ENCODE data around the gene TBC1D24.
A peak's percentile ranks its signal among the peaks of the same experiment; 100 is the strongest.

Gene TBC1D24

DNA sequence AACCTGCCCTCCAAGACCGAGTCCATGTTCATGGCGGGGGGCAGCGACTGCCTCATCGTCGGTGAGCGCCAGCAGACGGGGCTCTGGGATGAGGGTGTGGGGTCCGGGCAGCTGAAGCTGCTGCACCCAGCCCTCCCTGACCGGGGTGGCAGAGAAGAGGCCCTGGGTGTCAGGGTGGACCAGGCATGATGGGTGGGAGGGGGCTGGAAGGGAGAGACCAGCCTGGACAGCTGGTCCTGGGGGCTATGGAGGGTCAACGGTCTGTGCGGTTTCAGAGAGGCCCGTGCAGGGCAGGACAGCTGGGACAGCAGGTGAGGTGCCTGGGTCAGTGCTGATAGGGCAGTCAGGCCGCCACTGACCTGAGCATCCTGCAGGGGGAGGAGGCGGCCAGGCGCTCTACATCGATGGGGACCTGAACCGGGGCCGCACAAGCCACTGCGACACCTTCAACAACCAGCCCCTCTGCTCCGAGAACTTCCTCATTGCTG, 25.5 kb downstream of the TBC1D24 start:
- DNase-seq = no peak

DNA sequence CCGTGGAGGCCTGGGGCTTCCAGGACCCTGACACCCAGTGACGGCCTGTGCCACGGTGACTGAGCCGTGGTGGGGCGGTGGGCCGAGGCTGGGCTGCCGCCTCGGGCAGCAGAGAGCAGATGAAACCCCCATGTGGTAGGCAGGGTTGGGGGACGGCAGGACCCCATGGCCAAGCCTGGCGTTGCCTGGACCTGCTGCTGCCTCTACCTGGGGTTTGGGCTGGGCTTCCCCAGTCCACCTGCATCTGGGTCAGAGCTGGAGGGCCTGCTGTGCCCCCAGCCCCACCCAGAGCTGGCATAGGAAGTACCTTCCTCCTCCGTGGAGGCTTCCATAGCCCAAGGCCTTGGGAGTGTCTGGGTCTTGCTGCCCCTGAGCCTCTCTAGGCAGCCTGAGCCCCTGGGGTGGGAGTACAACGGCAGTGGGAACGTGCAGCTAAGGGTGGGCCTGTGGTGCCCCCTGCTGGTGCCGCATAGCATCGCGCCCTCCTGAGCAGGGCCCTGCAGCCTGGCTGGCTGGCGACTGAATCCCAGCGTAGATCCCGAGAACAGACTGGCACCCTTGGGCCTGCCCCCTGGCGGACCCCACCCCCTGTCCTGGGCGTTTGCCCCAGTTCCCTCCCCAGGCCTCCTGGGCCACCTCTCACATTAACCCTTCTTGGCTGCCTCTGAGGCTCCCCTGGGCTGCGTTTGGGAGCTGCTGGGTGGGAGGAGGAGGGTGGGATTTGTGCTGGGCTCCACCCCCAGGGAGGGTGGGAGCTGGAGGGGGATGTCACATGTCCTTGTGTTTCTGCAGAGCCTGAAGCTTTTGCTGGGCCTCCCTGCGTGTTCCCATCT, 26.2 kb downstream of the TBC1D24 start:
- DNase-seq = peak; percentile 71

DNA sequence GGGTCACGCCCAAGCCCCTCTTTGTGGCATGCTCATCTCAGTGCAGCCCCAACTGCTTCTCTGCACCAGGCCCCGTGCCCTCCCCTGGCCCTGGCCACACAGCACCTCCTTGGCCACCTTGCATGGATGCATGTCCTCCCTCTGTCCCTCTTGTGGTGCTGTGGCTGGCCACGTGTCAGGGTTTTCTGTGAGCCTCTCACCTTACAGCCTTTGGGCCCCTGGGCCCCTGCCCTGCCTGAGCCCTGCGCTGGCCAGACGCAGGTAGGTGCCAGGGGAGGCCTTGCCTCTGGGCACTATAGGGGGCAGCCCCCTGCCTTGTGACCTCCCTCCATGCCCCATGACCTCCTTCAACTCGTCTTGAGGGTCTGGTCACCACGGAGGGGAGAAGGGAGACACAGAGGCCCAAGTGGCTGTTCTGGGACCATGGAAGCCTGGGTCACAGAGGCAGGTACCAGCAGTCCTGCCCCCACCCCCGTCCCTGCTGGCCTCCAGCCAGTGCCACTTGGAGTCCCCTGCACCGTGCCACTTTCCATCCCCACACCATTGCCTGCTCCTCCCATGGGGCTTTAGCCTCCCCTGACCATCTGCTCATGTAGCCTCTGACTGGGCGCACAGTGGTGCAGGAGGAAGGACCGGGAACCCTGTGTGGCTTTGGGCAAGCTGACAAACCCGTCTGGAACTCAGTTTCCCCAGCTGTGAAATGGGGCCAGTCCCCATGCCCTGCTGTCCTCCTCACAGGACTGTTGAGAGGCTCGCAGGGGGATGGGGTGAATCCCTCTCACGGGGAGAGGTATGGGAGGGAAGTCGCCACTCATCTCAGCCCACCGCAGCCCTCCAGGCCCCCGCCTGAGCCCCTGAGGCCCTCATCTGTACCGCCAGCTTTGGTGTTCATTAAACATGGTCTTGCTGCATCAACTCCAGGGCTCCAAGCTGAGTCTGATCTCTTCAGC, 27.3 kb downstream of the TBC1D24 start:
- no peak for DNase-seq

DNA sequence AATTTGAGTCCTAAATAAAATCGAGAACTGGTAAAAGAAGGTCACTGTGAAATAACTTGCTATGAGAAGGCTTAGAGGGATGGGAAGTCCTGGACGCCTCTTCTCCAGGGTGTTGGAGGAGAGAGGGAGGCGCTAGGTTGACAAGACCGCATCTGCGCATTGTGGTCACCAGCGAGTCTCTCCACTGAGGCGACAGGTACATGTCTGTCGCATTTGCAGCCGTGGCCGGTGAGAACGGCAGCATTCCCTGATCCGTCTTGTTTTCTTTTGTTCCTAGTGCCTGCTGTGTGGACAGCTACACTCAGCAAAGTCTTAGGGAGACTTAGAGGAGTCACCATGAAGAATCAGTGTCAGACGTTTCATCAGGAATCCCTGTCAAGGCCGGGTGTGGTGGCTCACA, 30.8 kb downstream of the TBC1D24 start:
- no peak for DNase-seq

DNA sequence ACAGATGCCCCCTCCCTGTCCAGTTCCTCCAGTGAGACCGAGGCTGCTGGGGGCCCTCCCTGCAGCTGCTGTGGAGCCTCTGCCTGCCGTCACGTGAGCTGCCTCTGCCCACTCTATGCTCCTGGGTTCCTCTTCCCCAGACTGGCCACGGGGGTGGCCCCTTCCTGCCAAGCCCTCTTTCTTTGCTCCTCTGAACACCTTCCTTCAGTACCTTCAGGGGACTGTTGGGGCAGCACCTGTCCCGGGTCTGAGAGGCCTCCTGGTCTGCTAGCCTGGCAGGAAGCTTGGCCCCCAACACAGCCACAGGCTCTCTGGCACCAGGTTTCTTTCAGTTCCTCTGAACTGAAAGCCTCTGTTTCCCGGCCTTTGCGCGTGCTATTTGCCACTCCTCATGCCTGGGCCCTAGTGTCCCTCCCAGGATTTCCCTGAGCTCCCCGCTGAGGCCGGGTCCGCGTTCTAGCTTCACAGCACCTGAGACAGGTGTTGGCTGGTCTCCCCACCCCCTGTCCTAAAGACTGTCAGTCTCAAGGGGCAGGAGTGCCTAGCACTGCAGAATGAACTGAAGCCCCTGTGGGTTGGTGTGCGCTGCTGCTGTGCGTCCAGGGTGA, 32.2 kb downstream of the TBC1D24 start:
- no peak for DNase-seq

DNA sequence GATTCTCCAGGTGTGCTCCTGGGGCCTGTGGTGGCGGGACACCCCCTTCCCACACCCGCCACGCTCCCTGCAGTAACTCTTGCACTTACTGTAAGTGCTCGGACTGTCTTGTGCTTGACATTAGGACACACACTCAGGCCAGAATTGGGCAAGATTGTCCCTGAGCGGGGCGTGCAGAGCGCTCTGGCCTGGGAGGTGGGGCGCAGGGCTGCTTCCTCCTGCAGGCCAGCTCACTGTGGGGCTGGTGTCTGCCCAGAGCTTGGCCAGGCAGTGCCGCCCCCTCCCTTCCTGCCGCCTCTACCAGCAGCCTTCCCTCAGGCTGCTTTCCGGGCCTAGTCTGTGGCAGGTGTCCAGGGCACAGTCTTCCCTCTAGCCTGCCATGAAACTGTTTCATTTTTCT, 32.7 kb downstream of the TBC1D24 start:
- DNase-seq = no peak

DNA sequence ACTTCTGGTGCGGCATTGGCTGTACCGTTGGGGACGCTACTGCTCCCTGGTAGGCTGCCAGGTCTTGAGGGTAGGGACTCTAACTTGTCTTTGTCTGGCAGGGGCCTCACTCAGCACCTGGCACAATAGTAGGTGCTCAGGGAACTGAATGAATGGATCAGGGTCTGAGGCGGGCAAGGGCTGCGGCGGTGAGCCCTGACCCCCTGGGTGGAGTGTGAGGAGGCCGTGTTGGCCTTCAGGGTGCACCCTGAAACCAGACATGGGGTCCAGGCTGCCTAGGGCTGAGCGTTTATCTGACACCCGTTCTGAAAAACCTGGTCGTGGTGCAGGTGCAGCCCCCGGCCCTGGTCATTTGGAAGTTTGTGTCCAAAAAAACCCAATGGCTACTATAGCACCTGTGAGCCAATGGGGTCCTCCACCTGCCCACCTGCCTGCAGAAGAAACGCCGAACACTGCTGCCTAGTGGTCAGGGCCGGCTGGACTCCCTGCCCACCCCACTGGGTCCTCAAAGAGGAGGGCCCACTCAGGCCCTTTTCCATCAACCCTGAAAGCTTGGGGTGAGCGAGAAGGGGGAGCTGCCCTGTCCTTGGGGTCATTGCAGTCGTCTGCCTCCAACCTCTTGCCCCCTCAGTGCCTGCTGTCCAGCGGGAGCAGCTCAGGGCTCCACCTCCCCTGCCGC, 33.9 kb downstream of the TBC1D24 start:
- DNase-seq = no peak

DNA sequence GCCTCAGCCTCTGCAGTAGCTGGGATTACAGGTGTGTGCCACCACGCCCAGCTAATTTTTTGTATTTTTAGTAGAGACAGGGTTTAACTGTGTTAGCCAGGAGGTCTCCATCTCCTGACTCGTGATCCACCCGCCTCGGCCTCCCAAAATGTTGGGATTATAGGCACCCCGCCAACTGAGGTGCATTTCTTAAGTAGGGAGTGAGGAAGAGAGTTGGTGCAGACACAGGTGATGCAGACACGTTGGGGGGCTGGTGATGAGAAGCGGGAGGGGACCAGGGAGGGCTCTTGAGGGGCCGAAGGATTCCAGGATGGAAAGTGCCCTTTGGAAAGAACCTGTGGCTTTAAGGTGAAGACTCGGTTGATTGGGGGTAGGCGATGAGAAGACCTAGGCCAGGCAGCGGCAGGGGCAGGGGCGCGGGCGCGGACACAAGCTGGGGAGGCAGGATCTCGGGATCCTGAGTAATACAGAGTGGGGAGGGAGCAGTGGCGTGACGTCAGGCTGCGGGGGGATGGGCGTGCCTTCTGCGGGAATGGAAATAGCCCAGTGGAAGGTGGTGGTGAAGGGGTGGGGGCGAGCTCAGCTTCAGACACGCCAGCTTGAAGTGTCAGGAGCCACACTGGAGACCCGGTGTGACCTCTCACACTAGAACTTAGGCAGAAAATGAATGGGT, 36.3 kb downstream of the TBC1D24 start:
- DNase-seq = peak; percentile 43

DNA sequence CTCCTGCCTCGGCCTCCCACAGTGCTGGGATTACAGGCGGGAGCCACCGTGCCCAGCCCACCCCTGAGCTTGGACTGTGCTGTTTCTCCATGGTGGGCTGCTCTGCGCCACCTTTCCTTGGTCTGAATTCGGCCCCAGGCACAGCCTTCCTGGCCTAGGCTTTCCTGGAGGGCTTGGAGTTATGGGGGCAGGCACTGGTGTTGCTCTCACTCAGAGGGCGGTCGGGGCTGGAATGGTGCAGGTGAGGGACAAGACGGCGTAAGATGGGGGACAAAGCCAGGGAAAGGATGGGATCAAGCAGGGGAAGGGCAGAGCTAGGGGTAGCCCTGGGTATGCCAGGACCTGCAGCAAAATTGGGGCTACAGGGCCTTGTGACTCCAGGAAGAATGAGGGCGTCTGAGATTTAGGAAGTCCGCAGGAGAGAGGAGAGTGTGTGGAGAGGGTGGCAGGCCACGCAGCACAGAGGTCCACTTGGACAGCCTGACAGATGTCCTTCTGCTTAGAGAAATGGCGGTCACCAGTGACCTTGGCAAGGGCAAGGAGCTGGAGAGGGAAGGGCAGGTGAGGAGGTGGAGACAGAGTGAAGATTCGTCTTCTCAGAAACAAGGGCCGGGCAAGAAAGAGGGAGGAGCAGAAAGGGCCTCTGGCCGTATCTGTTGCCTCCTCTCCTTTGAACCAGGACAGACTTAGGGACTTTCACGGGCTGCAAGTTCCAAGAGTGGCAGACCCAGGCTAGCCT, 37.2 kb downstream of the TBC1D24 start:
- DNase-seq = no peak

DNA sequence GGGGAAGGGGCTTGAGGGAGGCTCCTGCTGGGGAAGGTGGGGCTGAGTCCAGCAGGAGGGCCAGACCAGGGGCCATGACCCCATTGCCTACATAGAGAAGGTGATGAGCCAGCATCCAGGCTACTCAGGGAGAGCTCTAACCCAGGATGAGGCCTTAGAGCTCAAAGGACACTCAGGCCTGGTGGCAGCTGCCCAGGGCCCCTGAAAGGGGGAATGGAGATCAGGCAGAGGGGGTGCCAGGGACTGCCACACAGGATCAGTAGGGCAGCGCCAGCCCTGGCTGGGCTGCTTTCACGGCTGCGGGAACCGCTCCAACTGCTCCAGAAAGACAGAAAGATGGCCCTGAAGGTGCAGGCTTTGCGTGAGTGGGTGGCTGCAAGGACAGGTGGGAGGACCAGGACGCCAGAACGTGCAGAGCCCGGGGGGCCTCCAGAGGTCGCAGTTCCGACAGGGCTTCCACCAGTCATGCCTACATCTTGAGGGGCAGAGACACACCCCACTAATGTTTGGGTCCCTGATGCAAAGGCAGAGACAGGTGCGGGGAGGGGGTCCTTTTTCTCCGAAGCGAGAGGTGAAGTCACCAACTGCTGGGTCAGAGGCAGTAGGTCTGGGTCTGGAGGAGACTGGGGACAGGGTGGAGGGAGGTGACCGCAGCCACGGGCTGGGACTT, 37.9 kb downstream of the TBC1D24 start:
- no peak for DNase-seq

DNA sequence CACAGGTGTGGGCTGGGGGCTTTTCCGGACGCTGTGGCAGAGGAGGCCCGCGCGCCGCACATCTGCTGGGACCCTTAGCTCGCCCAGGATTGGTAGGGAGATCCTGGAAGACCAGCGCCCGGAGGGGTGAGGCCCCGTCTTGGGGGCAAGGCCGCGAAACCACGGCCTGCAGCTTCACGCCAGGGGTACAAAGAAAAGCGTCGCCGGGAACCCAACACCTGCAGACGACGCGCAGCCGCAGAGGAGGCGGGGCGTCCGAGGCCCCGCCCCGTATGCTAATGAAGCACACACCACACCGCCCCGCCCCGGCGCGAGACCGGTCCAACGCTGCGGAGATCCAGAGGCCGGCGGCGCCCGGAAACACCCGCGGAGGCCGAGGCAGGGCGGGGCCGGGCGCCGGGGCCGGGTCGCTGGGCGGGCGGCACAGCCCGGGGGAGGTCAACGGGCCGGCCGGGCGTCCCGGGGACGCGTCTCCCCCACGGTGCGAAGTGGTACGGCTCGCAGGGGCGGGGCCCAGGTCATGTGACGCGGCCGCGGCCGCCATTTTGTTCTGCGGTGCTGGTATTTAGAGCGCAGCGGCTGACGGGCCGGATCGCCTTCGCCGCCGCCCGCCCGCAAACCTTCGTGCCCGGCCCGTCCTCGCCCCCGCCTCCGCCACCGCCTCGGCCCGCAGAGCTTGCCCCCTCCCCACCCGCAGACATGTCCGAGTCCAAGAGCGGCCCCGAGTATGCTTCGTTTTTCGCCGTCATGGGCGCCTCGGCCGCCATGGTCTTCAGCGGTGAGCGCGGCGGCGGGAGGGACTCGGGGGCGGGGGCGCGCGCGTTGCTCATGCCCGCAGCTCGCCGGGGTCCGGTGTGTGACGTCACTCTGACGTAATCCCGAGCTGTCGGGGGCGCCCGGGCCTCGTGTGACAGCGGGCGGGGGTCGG, 38.7 kb downstream of the TBC1D24 start, which contains the start of gene ATP6V0C:
ATP6V0C (plus strand) TSS at position 548 of the 928 bp plus-strand sequence; CDS start at position 700, 152 bp downstream.
- DNase-seq = peak; percentile 87

DNA sequence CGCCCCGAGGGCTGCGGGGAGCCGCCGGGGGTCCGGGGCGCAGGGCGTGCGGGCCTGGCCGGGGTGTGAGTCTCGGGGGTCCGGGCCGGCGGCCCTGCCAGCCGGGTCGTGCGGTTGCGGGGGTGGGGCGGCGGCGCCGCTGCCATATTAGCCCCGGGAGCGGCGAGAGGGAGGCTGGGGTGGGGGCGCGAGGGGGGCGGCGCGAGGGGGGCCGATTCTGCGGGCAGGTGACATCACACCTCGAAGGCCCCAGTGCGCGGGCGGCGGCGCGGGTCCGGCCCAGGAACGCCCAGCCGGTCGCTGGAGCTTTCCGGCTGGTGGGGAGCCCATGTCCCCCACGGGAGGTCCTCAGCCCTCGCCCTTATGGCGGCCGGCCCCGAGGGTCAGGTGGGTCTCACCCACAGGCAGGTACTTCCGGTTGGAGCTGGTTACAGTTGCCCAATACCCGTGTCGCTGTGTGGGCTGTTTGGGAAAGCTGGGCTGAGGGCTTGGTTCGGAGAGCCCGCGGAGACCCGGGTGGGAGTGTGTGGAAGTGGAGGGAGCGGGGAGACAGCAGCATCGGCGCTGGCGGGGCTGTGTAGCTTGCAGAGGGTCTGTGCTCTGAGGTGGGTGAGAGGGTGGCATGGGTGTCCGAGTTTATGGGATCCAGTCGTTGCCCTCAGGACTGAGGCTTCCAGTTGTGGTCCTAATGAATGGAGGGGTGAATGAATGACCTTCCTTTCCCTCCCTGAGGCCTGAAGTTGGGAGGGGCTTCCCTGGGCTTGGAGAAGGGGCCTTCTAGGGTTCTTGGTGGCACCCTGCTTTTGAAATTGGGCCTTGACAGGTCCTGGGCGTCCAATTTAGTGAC, 39.6 kb downstream of the TBC1D24 start:
- DNase-seq = no peak

DNA sequence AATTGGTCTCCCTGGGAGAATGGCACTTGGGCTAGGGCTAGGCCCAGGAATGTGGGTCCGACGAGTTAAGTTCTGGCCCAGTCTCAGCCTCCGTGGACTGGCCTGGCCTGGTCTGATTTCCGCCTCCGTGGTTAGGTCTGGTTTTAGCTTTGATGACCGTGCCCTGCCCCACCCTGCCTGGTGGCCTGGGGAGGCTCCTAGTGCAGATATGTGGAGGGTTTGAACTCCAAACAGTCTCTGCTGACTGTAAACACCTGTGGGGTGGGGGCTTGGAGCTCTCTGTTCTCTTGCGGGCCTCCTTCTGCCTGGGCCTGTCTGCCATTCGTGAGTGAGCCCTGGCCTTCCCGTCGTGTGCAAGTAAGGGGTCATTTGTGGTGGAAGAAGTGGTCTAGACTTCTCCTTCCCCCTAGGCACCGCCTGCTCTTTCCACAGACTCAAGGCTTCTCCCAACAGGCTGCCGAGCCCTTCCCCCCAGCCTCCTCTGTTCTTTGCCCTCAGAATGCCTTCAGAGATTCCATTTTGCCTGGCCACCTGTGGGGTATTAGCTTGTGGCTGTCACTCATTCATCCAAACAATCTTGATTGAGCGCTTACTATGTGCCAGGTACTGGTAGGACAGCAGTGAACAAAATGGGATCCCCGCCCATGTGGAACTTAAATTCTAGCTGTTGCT, 40.4 kb downstream of the TBC1D24 start:
- no peak for DNase-seq

DNA sequence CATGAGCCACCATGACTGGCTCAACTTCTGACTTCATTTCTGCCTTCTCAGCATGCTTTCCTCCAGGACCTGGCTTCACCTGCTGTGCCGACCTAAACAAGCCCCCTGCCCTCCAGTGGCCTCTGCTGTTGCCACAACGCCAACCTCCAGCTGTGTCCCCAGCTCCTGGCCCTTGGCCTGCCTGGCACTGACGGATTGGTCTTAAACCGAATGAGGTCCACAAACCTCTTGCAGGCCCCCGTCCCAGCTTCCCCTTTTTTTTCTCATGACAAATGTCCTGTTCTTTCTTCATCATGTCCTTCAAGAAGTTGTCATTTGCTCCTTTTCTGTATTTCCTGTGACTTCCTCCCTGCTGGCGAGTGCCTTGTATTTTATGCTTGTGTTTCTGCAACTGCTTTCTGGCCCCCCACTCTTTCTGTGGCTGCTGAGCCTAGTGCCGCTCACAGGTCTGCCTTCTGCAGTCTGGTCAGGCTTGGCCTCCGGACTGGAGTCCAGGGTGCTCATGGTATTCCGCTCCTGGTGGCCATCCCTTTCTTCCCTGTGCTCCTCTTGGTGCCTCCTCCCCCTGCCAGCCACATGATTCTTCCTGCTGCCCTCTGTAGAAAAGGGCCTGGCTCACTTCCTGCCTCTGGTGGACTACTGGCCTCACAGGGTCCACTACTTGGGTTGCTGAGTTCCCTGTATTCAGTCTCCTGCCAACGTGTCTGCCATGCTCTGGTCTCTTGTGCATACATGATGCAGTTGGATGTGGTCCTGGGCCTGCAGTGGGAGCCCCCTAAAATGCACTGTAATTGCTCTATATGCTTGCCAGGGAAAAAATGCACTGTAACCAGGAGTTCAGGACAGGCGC, 41.7 kb downstream of the TBC1D24 start:
- peak; percentile 50 for DNase-seq

DNA sequence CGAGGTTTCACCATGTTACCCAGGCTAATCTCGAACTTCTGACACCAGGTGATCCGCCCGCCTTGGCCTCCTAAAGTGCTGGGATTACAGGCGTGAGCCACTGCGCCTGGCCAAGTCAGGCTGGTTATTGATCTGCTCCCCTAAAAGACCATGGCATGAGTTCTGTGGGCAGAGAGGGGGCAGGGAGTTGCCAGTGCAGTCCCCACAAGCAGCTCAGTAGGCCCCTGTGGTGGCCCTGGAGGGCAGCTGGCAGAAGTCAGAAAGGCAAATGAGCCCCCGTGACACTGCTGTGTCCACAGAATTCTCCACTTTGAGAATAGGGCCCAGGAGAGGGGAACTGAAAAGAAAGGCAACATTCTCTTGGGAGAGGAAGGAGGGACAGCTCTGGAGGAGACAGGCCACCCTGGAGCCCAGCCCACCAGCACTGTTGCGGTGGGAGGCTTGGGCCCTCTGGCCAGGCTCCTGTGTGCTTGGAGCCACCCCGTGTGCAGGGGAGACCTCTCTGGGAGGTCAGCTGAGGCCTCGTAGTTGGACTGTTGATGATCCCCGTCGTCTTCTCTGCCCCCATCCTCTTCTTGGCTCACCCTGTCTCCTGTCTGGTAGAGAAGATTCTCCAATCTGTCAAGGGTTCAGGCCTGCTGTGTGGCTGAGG, 43.2 kb downstream of the TBC1D24 start:
- DNase-seq = no peak
